Fibroblast of mammary gland (primary cell): ENCODE results near the gene NME3.

Source experiments
- DNase-seq: peaks from one replicate; pipeline ENCODE4 v3.0.0-alpha.2; 2010; ENCODE audit warnings: low read depth
- H3K4me3 ChIP-seq: 2 replicates; pipeline ENCODE4 v1.5.1; 2011; ENCODE audit warnings: low read depth, mild to moderate bottlenecking, low read length, moderate library complexity; ENCODE audit not compliant: control insufficient read depth
- CTCF ChIP-seq: conservative IDR thresholded peaks from 2 replicates; pipeline ENCODE4 v1.5.1; 2011; ENCODE audit warnings: low read depth, low read length, inconsistent platforms; ENCODE audit not compliant: control insufficient read depth, insufficient read depth

The NME3 gene

GRCh38 chr16:1789643-1790045, 18.3 kb upstream of the NME3 start:
- DNase-seq, result no peak
- no peak overlapping the region for H3K4me3 ChIP-seq
- no peak for TF ChIP-seq CTCF

- no peak for DNase-seq
- TF ChIP-seq CTCF, result no peak
These were observed 17.4 kb upstream of the NME3 start for GRCh38 chr16:1788708-1789100.

DNA sequence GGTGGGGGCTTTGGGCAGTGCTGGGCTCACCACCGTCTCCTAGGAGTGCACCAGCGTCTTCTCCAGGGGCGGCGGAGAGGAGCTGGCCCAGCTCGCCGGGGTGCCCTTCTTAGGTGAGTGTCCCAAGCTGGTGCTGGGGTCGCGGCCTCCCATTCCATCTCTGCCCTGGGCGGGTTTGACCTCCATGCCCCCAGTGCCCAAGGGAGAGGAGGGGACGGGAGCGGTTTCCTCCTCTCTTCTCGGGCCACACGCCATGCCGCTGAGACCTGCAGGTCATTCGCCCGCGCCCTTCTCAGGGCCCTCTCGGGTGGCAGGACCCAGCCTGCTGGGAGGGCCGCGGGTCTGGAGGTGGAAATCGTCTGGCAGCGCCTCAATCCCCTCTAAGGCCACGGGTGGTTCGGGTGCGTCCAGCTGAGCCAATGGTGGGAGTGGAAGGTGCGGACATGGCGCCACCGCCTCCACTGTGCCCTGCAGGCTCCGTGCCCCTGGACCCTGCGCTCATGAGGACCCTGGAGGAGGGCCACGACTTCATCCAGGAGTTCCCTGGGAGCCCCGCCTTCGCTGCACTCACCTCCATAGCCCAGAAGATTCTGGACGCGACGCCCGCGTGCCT, 16.9 kb upstream of the NME3 start:
- no peak for DNase-seq
- TF ChIP-seq CTCF, result no peak
- H3K4me3 ChIP-seq, result no peak overlapping the region

More at GRCh38 chr16:1788708-1789100, 17.4 kb upstream of the NME3 start:
- no peak overlapping the region for H3K4me3 ChIP-seq

GRCh38 chr16:1787322-1788094, 16.2 kb upstream of the NME3 start:
- no peak for DNase-seq
- TF ChIP-seq CTCF, result no peak
- H3K4me3 ChIP-seq, result no peak overlapping the region

DNA sequence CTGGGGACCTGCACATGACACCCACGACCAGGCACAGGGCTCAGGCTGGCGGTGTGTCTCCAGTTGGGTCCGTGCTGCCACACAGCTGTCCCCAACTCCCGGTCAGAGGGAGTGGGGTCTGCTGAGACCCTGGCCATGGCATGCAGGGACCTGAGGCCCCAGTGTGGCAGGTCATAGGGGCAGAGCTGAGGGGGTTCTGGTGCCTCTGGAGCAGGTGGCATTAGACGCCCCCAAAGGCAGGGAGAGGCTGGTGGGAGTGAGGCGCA, 15.6 kb upstream of the NME3 start:
- no peak for TF ChIP-seq CTCF
- no peak overlapping the region for H3K4me3 ChIP-seq
- no peak for DNase-seq

DNA sequence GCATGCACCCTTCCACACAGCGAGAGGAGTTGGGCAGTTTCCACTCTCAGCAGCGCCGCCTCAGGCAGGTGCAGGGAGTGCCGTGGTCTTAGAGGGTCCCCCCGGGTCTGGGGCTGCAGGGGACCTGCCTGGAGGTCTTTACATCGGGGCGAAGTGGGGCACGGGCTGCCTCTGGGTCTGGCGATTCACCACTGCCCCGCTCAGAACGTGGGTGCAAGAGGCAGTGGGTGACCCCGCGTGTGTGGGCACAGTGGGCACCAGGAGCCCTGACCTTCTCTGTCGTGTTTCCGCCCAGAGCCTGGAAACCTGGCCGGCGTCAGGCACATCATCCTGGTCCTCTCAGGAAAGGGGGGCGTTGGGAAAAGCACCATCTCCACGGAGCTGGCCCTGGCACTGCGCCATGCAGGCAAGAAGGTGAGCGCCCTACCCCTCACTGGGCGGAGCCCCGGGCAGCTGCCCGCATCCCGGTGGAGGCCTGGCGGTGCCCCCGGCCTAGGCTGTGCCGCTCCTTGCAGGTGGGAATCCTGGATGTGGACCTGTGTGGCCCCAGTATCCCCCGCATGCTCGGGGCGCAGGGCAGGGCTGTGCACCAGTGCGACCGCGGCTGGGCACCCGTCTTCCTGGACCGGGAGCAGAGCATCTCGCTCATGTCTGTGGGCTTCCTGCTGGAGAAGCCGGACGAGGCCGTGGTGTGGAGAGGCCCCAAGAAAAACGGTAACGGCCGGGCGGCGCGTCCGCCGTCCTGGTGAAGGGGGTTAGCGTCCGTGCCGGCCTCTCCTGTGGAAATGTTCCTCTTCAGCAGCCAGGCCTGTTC, 15.1 kb upstream of the NME3 start:
- DNase-seq, result no peak
- no peak overlapping the region for H3K4me3 ChIP-seq
- no peak for TF ChIP-seq CTCF
